A549 treated with ZK216348 at 1 μM for 4 hours (cell line): ENCODE results near the gene MYO1E. TPM values are rescaled to one million over a fixed set of nuclear protein-coding genes. Genes with fewer than 3 reads are reported as not detected.

Source experiments
- total RNA-seq: library from RNA; stranded (reverse); fragments of 200-300 nt; extraction: Qiagen RNA extraction; gene quantifications from 5 replicates; pipeline ENCODE4 v1.2.3, GENCODE V29; 2022; ENCODE audit warnings: low read depth

Gene MYO1E
- total RNA-seq: 162 to 298 TPM (median 249 TPM) in 5 replicates

GRCh38 chr15:59372352-59373211 is at the start of gene MYO1E:
Gene MYO1E (minus strand): TSS chr15:59372871. CDS start chr15:59372500, 371 bp downstream.

GRCh38 chr15:59206623-59207183 is 166.0 kb downstream of the MYO1E start, which contains the start of gene LDHAL6B:
Gene LDHAL6B (plus strand): TSS chr15:59206843. CDS start chr15:59206941, 98 bp downstream.

DNA sequence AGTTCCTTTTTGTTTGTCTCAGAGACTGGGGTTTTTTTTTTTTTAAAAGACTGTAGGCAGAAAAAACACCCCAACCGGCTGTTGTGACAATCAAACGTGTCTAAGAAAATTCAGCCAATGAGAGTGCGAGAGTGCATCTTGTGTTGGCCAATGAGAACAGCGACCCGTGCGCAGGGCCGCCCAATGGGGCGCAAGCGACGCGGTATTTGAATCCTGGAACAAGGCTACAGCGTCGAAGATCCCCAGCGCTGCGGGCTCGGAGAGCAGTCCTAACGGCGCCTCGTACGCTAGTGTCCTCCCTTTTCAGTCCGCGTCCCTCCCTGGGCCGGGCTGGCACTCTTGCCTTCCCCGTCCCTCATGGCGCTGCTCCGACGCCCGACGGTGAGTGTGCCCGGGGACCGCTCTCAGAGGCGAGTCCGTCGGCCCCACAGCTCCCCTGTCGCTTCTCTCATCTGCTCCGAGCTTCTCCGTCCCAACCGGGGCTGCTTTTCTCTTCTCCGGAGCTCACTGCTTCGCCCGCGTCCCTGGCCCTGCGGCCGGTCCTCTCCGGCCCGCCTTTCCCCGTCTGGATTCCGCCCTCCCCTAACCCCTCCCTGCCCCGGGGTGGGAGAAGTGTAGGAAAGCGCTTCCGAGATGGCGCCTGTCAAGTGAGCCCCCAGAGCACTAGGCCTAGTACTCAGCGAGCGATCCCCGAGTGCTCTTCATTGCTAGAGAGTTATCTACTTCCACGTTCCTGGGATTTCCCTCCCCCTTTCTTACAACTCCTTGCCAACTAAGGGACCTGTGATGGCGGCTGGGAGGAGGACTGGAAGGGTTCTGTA is 267.5 kb downstream of the MYO1E start, which contains the start of gene CCNB2:
Gene CCNB2 (plus strand): TSS at position 235 of the 821 bp plus-strand sequence. CDS start 123 bp downstream, at position 358.

Other genes starting within 250 kb of the MYO1E start
- not detected in 5 replicates for gene LDHAL6B, start 166.0 kb downstream of the MYO1E start, total RNA-seq
- 10.6 to 14.8 TPM (median 12.0 TPM) in 5 replicates for gene FAM81A, start 65.3 kb upstream of the MYO1E start, total RNA-seq
- gene GCNT3, start 238.9 kb upstream of the MYO1E start, total RNA-seq: 125 to 192 TPM (median 156 TPM) in 5 replicates